Uterus (tissue), 4 donors: Measurements from ENCODE around the gene IGSF11. TPM values are rescaled to one million over a fixed set of nuclear protein-coding genes. Genes with fewer than 3 reads are reported as not detected.
"Not testable (repeated sequence)": the region's sequence is repeated elsewhere in the genome, so short reads cannot be mapped to it uniquely, and the experiment has no call there.

Experiments used
- DNase-seq, 2 donors: peaks; one replicate each; pipeline ENCODE4 v3.0.0-alpha.2; 2019 to 2020
- H3K27ac ChIP-seq, 2 donors: fragments of 200-600 bp; sonication (generic); 1 replicate in 1 of 2; 2 replicates in 1 of 2; pipeline ENCODE4 v1.5.1; 2016 to 2018
- H3K27me3 ChIP-seq, 2 donors: fragments of 200-600 bp; sonication (generic); one replicate each; pipeline ENCODE4 v1.5.1; 2018 to 2019; ENCODE audit warnings: control low read depth in 1 of 2
- H3K36me3 ChIP-seq, 2 donors: fragments of 200-600 bp; sonication (generic); one replicate each; pipeline ENCODE4 v1.5.1; 2019; ENCODE audit warnings: control low read depth in 1 of 2
- H3K4me1 ChIP-seq, 2 donors: fragments of 200-600 bp; sonication (generic); one replicate each; pipeline ENCODE4 v1.5.1; 2018 to 2019; ENCODE audit warnings: control low read depth in 1 of 2
- H3K4me3 ChIP-seq, 2 donors: fragments of 200-600 bp; sonication (generic); 1 replicate in 1 of 2; 2 replicates in 1 of 2; pipeline ENCODE4 v1.5.1; 2018 to 2019; ENCODE audit warnings: mild to moderate bottlenecking in 1 of 2
- H3K9me3 ChIP-seq, 2 donors: fragments of 200-600 bp; sonication (generic); one replicate each; pipeline ENCODE4 v1.5.1; 2019; ENCODE audit warnings: control low read depth in 1 of 2
- CTCF ChIP-seq, 4 experiments: fragments of 200-600 bp in 2 of 4; fragments of 450-650 bp in 2 of 4; sonication (generic) in 2 of 4; IDR thresholded peaks; one replicate each; pipeline ENCODE4 v1.5.1; 2016 to 2019; ENCODE audit warnings: antibody characterized with exemption in 4 of 4, mild to moderate bottlenecking in 2 of 4, moderate library complexity in 1 of 4
- POLR2A ChIP-seq, 2 donors: fragments of 450-650 bp; IDR thresholded peaks; one replicate each; pipeline ENCODE4 v1.6.1; 2016; ENCODE audit warnings: antibody characterized with exemption in 2 of 2, mild to moderate bottlenecking in 1 of 2, moderate library complexity in 1 of 2
- intact Hi-C: fragments of 100-400 bp; cut with DNase I; formaldehyde crosslinking; loops from one replicate; pipeline ENCODE4 v1.15.1; 2023; ENCODE audit warnings: low total_unique reads
- total RNA-seq, 4 donors: library from RNA; depleted of rRNA in 3 of 4; stranded (reverse); fragments of >200 nt in 3 of 4; gene quantifications; one replicate each; pipeline versions ENCODE4 v1.1.0 to v1.2.4, GENCODE V29; 2014 to 2023
- donor health status: DM: yes; HTN: yes; CAD: no.

Gene IGSF11
- 1 to 10 TPM in 2 of 4 donors, not detected in 2; 1.2 to 4.4 TPM for total RNA-seq

- H3K9me3 ChIP-seq, result no peaks in the 10 kb centered on the region
- peaks cover 0 to 8% of the 10 kb centered on the region in 2 donors for H3K27me3 ChIP-seq
- H3K27ac ChIP-seq, result no peak within 1 kb of the TSS
- TF ChIP-seq CTCF (IDR thresholded peaks at IDR 0.05) (peak in 2 of 4 experiments; percentile 18 to 45), POLR2A (IDR thresholded peaks at IDR 0.05) (no peak)
- DNase-seq, result peak; percentile 18 to 36
- peak within 1 kb of the TSS; percentile 28 to 47 for H3K4me3 ChIP-seq
- H3K4me1 ChIP-seq, result no peaks in the 10 kb centered on the region
- H3K36me3 ChIP-seq, result no peaks in the 10 kb centered on the region
- intact Hi-C loops, result no loop called here
Observed at GRCh38 chr3:119034256-119035013, at the start of gene IGSF11. Gene IGSF11, minus strand, starts transcription at chr3:119034846. Its CDS starts 264 bp downstream, at chr3:119034582.

- no peak for DNase-seq
- intact Hi-C loops, result no loop called here
- TF ChIP-seq CTCF (IDR thresholded peaks at IDR 0.05), result no peak
- TF ChIP-seq POLR2A (IDR thresholded peaks at IDR 0.05), result no peak
- Histone ChIP-seq H3K36me3 (no peaks in the 10 kb centered on the region), H3K4me1 (no peaks in the 10 kb centered on the region), H3K4me3 (no peak overlapping the region), H3K27ac (no peak overlapping the region), H3K9me3 (no peaks in the 10 kb centered on the region), H3K27me3 (no peaks in the 10 kb centered on the region)
Observed at GRCh38 chr3:119080364-119080763, 45.7 kb upstream of the IGSF11 start.

- Histone ChIP-seq H3K36me3 (no peaks in the 10 kb centered on the region), H3K27ac (no peak overlapping the region), H3K27me3 (no peaks in the 10 kb centered on the region), H3K4me1 (no peaks in the 10 kb centered on the region), H3K4me3 (no peak overlapping the region), H3K9me3 (no peaks in the 10 kb centered on the region)
- intact Hi-C loops, result no loop called here
- DNase-seq, result no peak
- TF ChIP-seq POLR2A (IDR thresholded peaks at IDR 0.05) (no peak), CTCF (IDR thresholded peaks at IDR 0.05) (no peak)
Observed at GRCh38 chr3:119073258-119074001, 38.8 kb upstream of the IGSF11 start.

- DNase-seq, intact Hi-C loops: not testable (repeated sequence)
Observed at GRCh38 chr3:119072451-119072850, 37.8 kb upstream of the IGSF11 start.

GRCh38 chr3:119069725-119070124 is 35.1 kb upstream of the IGSF11 start:
- no peak overlapping the region for H3K4me3 ChIP-seq
- H3K4me1 ChIP-seq, result no peaks in the 10 kb centered on the region
- TF ChIP-seq POLR2A (IDR thresholded peaks at IDR 0.05) (no peak), CTCF (IDR thresholded peaks at IDR 0.05) (no peak)
- H3K27me3 ChIP-seq, result no peaks in the 10 kb centered on the region
- H3K36me3 ChIP-seq, result no peaks in the 10 kb centered on the region
- DNase-seq, result no peak
- no peaks in the 10 kb centered on the region for H3K9me3 ChIP-seq
- intact Hi-C loops, result no loop called here
- H3K27ac ChIP-seq, result no peak overlapping the region

More at GRCh38 chr3:119072451-119072850, 37.8 kb upstream of the IGSF11 start:
- H3K27me3 ChIP-seq, H3K4me1 ChIP-seq, H3K9me3 ChIP-seq, H3K4me3 ChIP-seq, H3K36me3 ChIP-seq, H3K27ac ChIP-seq: not testable (repeated sequence)
